ENCODE data around the gene SLC40A1. TPM values are rescaled to one million over a fixed set of nuclear protein-coding genes. Genes with fewer than 3 reads are reported as not detected.

Gene SLC40A1
- total RNA-seq = 1 to 10 TPM; 4.1 to 4.6 TPM

GRCh38 chr2:189580658-189581353 is at the start of gene SLC40A1:
Gene SLC40A1 (minus strand): TSS chr2:189580786. CDS start chr2:189580460, 326 bp downstream.
- H3K27ac Mint-ChIP-seq = peak within 1 kb of the TSS; percentile 32
- ATAC-seq (ENCODE audit: low read depth) = peak; percentile 95
- POLR2A ChIA-PET = interaction anchor here (0.6 to 1.4 kb wide), 3 partner anchors 13 to 182 kb away, joined by 3 to 8 read pairs (median 6); partner anchors contain the start of gene OSGEPL1
- peaks cover 12% of the 10 kb centered on the region for H3K4me1 Mint-ChIP-seq
- peaks cover 1% of the 10 kb centered on the region for H3K9me3 Mint-ChIP-seq
- H3K27me3 Mint-ChIP-seq = peaks cover 28% of the 10 kb centered on the region
- H3K36me3 Mint-ChIP-seq = no peaks in the 10 kb centered on the region
- H3K4me3 Mint-ChIP-seq = peak within 1 kb of the TSS; percentile 77
- peak; percentile 70 for DNase-seq

- POLR2A ChIA-PET = no interaction called here
Measured at GRCh38 chr2:189629531-189630453, 49.2 kb upstream of the SLC40A1 start.

GRCh38 chr2:189628817-189629530 is 48.4 kb upstream of the SLC40A1 start:
- Mint-ChIP-seq H3K27ac (no peak overlapping the region), H3K4me1 (peaks cover 7% of the 10 kb centered on the region), H3K36me3 (no peaks in the 10 kb centered on the region), H3K4me3 (no peak overlapping the region), H3K27me3 (peaks cover 3% of the 10 kb centered on the region), H3K9me3 (no peaks in the 10 kb centered on the region)
- DNase-seq (no peak), ATAC-seq (ENCODE audit: low read depth) (no peak)
- POLR2A ChIA-PET = no interaction called here

More at GRCh38 chr2:189629531-189630453, 49.2 kb upstream of the SLC40A1 start:
- ATAC-seq (ENCODE audit: low read depth) = no peak
- Mint-ChIP-seq H3K27me3 (peaks cover 3% of the 10 kb centered on the region), H3K9me3 (no peaks in the 10 kb centered on the region), H3K27ac (no peak overlapping the region), H3K4me3 (no peak overlapping the region), H3K36me3 (no peaks in the 10 kb centered on the region), H3K4me1 (peaks cover 1% of the 10 kb centered on the region)
- DNase-seq = no peak

GRCh38 chr2:189627789-189628188 is 47.2 kb upstream of the SLC40A1 start:
- Mint-ChIP-seq H3K4me1 (peaks cover 7% of the 10 kb centered on the region), H3K27ac (no peak overlapping the region), H3K27me3 (peaks cover 3% of the 10 kb centered on the region), H3K4me3 (no peak overlapping the region), H3K36me3 (no peaks in the 10 kb centered on the region), H3K9me3 (no peaks in the 10 kb centered on the region)
- ATAC-seq (ENCODE audit: low read depth) = no peak
- POLR2A ChIA-PET = no interaction called here
- DNase-seq = no peak

- Mint-ChIP-seq H3K4me1 (peaks cover 7% of the 10 kb centered on the region), H3K27ac (no peak overlapping the region), H3K4me3 (no peak overlapping the region), H3K36me3 (no peaks in the 10 kb centered on the region), H3K27me3 (peaks cover 3% of the 10 kb centered on the region), H3K9me3 (no peaks in the 10 kb centered on the region)
- ATAC-seq (ENCODE audit: low read depth) = no peak
- DNase-seq = no peak
- POLR2A ChIA-PET = no interaction called here
Measured at GRCh38 chr2:189625636-189626035, 45.0 kb upstream of the SLC40A1 start.

- ATAC-seq (ENCODE audit: low read depth) (peak; percentile 39), DNase-seq (no peak)
- H3K36me3 Mint-ChIP-seq = no peaks in the 10 kb centered on the region
- no peak overlapping the region for H3K4me3 Mint-ChIP-seq
- peaks cover 3% of the 10 kb centered on the region for H3K27me3 Mint-ChIP-seq
- no peak overlapping the region for H3K27ac Mint-ChIP-seq
- POLR2A ChIA-PET = no interaction called here
- peaks cover 7% of the 10 kb centered on the region for H3K4me1 Mint-ChIP-seq
- no peaks in the 10 kb centered on the region for H3K9me3 Mint-ChIP-seq
Measured at GRCh38 chr2:189624648-189625355, 44.2 kb upstream of the SLC40A1 start.

- POLR2A ChIA-PET = no interaction called here
- Mint-ChIP-seq H3K4me3 (no peak overlapping the region), H3K27me3 (no peaks in the 10 kb centered on the region)
Measured at GRCh38 chr2:189623049-189623448, 42.5 kb upstream of the SLC40A1 start.

GRCh38 chr2:189621781-189622180 is 41.2 kb upstream of the SLC40A1 start:
- Mint-ChIP-seq H3K4me1 (peaks cover 7% of the 10 kb centered on the region), H3K27ac (no peak overlapping the region), H3K27me3 (no peaks in the 10 kb centered on the region), H3K36me3 (no peaks in the 10 kb centered on the region), H3K9me3 (no peaks in the 10 kb centered on the region), H3K4me3 (no peak overlapping the region)
- ATAC-seq (ENCODE audit: low read depth) (no peak), DNase-seq (no peak)
- POLR2A ChIA-PET = no interaction called here

More at GRCh38 chr2:189623049-189623448, 42.5 kb upstream of the SLC40A1 start:
- Mint-ChIP-seq H3K9me3 (no peaks in the 10 kb centered on the region), H3K27ac (no peak overlapping the region), H3K4me1 (peaks cover 7% of the 10 kb centered on the region), H3K36me3 (no peaks in the 10 kb centered on the region)
- ATAC-seq (ENCODE audit: low read depth) (no peak), DNase-seq (no peak)

GRCh38 chr2:189618197-189618596 is 37.6 kb upstream of the SLC40A1 start:
- Mint-ChIP-seq H3K36me3 (no peaks in the 10 kb centered on the region), H3K4me1 (no peaks in the 10 kb centered on the region), H3K4me3 (no peak overlapping the region), H3K27me3 (peaks cover 4% of the 10 kb centered on the region), H3K9me3 (no peaks in the 10 kb centered on the region), H3K27ac (no peak overlapping the region)
- ATAC-seq (ENCODE audit: low read depth) = no peak
- DNase-seq = no peak
- POLR2A ChIA-PET = no interaction called here

- peaks cover 4% of the 10 kb centered on the region for H3K27me3 Mint-ChIP-seq
- POLR2A ChIA-PET = no interaction called here
- ATAC-seq (ENCODE audit: low read depth) (no peak), DNase-seq (no peak)
- H3K36me3 Mint-ChIP-seq = no peaks in the 10 kb centered on the region
- H3K9me3 Mint-ChIP-seq = no peaks in the 10 kb centered on the region
- no peak overlapping the region for H3K4me3 Mint-ChIP-seq
- H3K4me1 Mint-ChIP-seq = no peaks in the 10 kb centered on the region
- H3K27ac Mint-ChIP-seq = no peak overlapping the region
Measured at GRCh38 chr2:189614585-189614984, 34.0 kb upstream of the SLC40A1 start.

- no peak for DNase-seq
- ATAC-seq (ENCODE audit: low read depth) = no peak
- POLR2A ChIA-PET = no interaction called here
Measured at GRCh38 chr2:189613650-189614420, 33.2 kb upstream of the SLC40A1 start.

GRCh38 chr2:189613077-189613636 is 32.6 kb upstream of the SLC40A1 start:
- POLR2A ChIA-PET = no interaction called here
- no peak overlapping the region for H3K4me3 Mint-ChIP-seq
- no peaks in the 10 kb centered on the region for H3K36me3 Mint-ChIP-seq
- no peaks in the 10 kb centered on the region for H3K4me1 Mint-ChIP-seq
- H3K27me3 Mint-ChIP-seq = peaks cover 4% of the 10 kb centered on the region
- no peak overlapping the region for H3K27ac Mint-ChIP-seq
- no peaks in the 10 kb centered on the region for H3K9me3 Mint-ChIP-seq
- ATAC-seq (ENCODE audit: low read depth) (no peak), DNase-seq (no peak)

More at GRCh38 chr2:189613650-189614420, 33.2 kb upstream of the SLC40A1 start:
- H3K4me3 Mint-ChIP-seq = no peak overlapping the region
- no peak overlapping the region for H3K27ac Mint-ChIP-seq
- H3K27me3 Mint-ChIP-seq = peaks cover 4% of the 10 kb centered on the region
- H3K36me3 Mint-ChIP-seq = no peaks in the 10 kb centered on the region
- H3K9me3 Mint-ChIP-seq = no peaks in the 10 kb centered on the region
- no peaks in the 10 kb centered on the region for H3K4me1 Mint-ChIP-seq
